WTC11 (cell line): ENCODE results near the gene BMPER.

ENCODE experiments used
- ESRRA ChIP-seq: sonication (generic); formaldehyde crosslinking; IDR thresholded peaks from 2 replicates; pipeline ENCODE4 v1.8.1; 2022; ENCODE audit warnings: mild to moderate bottlenecking, missing genetic modification reagents, borderline replicate concordance
- GABPB1 ChIP-seq: sonication (generic); formaldehyde crosslinking; IDR thresholded peaks from 2 replicates; pipeline ENCODE4 v1.8.1; 2023; ENCODE audit warnings: mild to moderate bottlenecking, missing genetic modification reagents
- IRF2 ChIP-seq: sonication (generic); formaldehyde crosslinking; IDR thresholded peaks from 2 replicates; pipeline ENCODE4 v1.8.0; 2022; ENCODE audit warnings: low read depth, missing genetic modification reagents, borderline replicate concordance
- MYBL2 ChIP-seq: sonication (generic); formaldehyde crosslinking; IDR thresholded peaks from 2 replicates; pipeline ENCODE4 v1.8.1; 2023; ENCODE audit warnings: mild to moderate bottlenecking, moderate library complexity, missing genetic modification reagents
- TCF7 ChIP-seq: sonication (generic); formaldehyde crosslinking; IDR thresholded peaks from 2 replicates; pipeline ENCODE4 v1.8.0; 2022; ENCODE audit warnings: mild to moderate bottlenecking, low read depth, missing genetic modification reagents, moderate library complexity
- ZNF416 ChIP-seq: fragments of 250-450 bp; sonication (Bioruptor Pico); IDR thresholded peaks from 2 replicates; pipeline ENCODE4 v1.9.0; 2021; ENCODE audit warnings: mild to moderate bottlenecking, inconsistent platforms
- TF ChIP-seq, protein P1 (sequence below): fragments of 200-600 bp; IDR thresholded peaks from 2 replicates; pipeline ENCODE4 v1.8.0; 2022; ENCODE audit warnings: antibody characterized with exemption
- TF ChIP-seq, protein P2 (sequence below): sonication (generic); formaldehyde crosslinking; IDR thresholded peaks from 2 replicates; pipeline ENCODE4 v1.8.0; 2022; ENCODE audit warnings: missing genetic modification reagents
- TF ChIP-seq, protein P3 (sequence below): sonication (generic); formaldehyde crosslinking; IDR thresholded peaks from 2 replicates; pipeline ENCODE4 v1.8.1; 2023; ENCODE audit warnings: mild to moderate bottlenecking, moderate library complexity, missing genetic modification reagents
- TF ChIP-seq, protein P4 (sequence below): sonication (generic); formaldehyde crosslinking; IDR thresholded peaks from 2 replicates; pipeline ENCODE4 v1.8.1; 2022; ENCODE audit warnings: mild to moderate bottlenecking, missing genetic modification reagents, moderate library complexity, borderline replicate concordance
- TF ChIP-seq, protein P5 (sequence below): sonication (generic); formaldehyde crosslinking; IDR thresholded peaks from 2 replicates; pipeline ENCODE4 v1.8.0; 2022; ENCODE audit warnings: mild to moderate bottlenecking, missing genetic modification reagents

DNA sequence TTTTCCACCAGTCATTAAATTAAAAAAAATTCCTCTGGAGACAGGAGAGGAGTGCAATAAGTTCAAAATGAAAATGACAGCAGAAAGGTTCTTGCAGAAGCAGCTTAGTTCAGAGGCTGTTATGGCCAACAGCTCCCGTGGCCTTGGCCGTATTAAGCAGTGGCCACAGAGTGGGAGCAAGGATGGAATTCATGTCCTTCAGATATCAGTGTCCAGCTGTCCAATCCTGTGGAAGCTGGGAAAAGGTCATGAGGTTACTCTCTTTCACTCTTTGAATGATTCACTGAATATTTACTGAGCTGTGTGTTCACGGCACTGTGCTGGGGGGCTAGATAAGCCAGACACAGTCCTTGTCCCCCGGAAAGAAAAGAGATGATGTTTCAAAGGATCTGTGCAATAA, 231.8 kb downstream of the BMPER start:
- TF ChIP-seq, protein P1, sequence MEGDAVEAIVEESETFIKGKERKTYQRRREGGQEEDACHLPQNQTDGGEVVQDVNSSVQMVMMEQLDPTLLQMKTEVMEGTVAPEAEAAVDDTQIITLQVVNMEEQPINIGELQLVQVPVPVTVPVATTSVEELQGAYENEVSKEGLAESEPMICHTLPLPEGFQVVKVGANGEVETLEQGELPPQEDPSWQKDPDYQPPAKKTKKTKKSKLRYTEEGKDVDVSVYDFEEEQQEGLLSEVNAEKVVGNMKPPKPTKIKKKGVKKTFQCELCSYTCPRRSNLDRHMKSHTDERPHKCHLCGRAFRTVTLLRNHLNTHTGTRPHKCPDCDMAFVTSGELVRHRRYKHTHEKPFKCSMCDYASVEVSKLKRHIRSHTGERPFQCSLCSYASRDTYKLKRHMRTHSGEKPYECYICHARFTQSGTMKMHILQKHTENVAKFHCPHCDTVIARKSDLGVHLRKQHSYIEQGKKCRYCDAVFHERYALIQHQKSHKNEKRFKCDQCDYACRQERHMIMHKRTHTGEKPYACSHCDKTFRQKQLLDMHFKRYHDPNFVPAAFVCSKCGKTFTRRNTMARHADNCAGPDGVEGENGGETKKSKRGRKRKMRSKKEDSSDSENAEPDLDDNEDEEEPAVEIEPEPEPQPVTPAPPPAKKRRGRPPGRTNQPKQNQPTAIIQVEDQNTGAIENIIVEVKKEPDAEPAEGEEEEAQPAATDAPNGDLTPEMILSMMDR = no peak
- TF ChIP-seq, protein P2, sequence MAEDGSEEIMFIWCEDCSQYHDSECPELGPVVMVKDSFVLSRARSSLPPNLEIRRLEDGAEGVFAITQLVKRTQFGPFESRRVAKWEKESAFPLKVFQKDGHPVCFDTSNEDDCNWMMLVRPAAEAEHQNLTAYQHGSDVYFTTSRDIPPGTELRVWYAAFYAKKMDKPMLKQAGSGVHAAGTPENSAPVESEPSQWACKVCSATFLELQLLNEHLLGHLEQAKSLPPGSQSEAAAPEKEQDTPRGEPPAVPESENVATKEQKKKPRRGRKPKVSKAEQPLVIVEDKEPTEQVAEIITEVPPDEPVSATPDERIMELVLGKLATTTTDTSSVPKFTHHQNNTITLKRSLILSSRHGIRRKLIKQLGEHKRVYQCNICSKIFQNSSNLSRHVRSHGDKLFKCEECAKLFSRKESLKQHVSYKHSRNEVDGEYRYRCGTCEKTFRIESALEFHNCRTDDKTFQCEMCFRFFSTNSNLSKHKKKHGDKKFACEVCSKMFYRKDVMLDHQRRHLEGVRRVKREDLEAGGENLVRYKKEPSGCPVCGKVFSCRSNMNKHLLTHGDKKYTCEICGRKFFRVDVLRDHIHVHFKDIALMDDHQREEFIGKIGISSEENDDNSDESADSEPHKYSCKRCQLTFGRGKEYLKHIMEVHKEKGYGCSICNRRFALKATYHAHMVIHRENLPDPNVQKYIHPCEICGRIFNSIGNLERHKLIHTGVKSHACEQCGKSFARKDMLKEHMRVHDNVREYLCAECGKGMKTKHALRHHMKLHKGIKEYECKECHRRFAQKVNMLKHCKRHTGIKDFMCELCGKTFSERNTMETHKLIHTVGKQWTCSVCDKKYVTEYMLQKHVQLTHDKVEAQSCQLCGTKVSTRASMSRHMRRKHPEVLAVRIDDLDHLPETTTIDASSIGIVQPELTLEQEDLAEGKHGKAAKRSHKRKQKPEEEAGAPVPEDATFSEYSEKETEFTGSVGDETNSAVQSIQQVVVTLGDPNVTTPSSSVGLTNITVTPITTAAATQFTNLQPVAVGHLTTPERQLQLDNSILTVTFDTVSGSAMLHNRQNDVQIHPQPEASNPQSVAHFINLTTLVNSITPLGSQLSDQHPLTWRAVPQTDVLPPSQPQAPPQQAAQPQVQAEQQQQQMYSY (CRISPR knock-in tag) = no peak
- TF ChIP-seq, protein P3, sequence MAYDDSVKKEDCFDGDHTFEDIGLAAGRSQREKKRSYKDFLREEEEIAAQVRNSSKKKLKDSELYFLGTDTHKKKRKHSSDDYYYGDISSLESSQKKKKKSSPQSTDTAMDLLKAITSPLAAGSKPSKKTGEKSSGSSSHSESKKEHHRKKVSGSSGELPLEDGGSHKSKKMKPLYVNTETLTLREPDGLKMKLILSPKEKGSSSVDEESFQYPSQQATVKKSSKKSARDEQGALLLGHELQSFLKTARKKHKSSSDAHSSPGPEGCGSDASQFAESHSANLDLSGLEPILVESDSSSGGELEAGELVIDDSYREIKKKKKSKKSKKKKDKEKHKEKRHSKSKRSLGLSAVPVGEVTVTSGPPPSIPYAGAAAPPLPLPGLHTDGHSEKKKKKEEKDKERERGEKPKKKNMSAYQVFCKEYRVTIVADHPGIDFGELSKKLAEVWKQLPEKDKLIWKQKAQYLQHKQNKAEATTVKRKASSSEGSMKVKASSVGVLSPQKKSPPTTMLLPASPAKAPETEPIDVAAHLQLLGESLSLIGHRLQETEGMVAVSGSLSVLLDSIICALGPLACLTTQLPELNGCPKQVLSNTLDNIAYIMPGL = no peak
- TF ChIP-seq ESRRA (CRISPR knock-in tag) = no peak
- TF ChIP-seq IRF2 (CRISPR knock-in tag) = no peak
- TF ChIP-seq, protein P4, sequence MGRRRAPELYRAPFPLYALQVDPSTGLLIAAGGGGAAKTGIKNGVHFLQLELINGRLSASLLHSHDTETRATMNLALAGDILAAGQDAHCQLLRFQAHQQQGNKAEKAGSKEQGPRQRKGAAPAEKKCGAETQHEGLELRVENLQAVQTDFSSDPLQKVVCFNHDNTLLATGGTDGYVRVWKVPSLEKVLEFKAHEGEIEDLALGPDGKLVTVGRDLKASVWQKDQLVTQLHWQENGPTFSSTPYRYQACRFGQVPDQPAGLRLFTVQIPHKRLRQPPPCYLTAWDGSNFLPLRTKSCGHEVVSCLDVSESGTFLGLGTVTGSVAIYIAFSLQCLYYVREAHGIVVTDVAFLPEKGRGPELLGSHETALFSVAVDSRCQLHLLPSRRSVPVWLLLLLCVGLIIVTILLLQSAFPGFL = no peak
- no peak for TF ChIP-seq MYBL2 (CRISPR knock-in tag)
- TF ChIP-seq ZNF416 = no peak
- TF ChIP-seq TCF7 = no peak
- TF ChIP-seq GABPB1 (CRISPR knock-in tag) = no peak
- TF ChIP-seq, protein P5, sequence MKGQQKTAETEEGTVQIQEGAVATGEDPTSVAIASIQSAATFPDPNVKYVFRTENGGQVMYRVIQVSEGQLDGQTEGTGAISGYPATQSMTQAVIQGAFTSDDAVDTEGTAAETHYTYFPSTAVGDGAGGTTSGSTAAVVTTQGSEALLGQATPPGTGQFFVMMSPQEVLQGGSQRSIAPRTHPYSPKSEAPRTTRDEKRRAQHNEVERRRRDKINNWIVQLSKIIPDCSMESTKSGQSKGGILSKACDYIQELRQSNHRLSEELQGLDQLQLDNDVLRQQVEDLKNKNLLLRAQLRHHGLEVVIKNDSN (CRISPR knock-in tag) = no peak
